Central memory CD8-positive, alpha-beta T cell (primary cell): Measurements from ENCODE around the gene REEP3.
"Not testable (repeated sequence)": the region's sequence is repeated elsewhere in the genome, so short reads cannot be mapped to it uniquely, and the experiment has no call there.

Source experiments
- ATAC-seq: fragments of 150-1000 bp; cut with Tn5 transposase; replicated peaks from 2 replicates; pipeline ENCODE4 v1.10.0; 2022; ENCODE audit warnings: mild to moderate bottlenecking, moderate FRiP score, moderate number of reproducible peaks; ENCODE audit not compliant: poor library complexity, severe bottlenecking; ENCODE audit errors: extremely low read depth
- DNase-seq, 2 donors: peaks; one replicate each; pipeline ENCODE4 v3.0.0; 2021; ENCODE audit warnings: low spot score in 2 of 2
- H3K27ac Mint-ChIP-seq: one replicate; pipeline ENCODE4 v1.8.0; 2022; ENCODE audit warnings: low read depth, mild to moderate bottlenecking, moderate library complexity, mixed read lengths
- H3K27me3 Mint-ChIP-seq: one replicate; pipeline ENCODE4 v1.8.0; 2022; ENCODE audit warnings: mixed read lengths
- H3K36me3 Mint-ChIP-seq: one replicate; pipeline ENCODE4 v1.8.0; 2022; ENCODE audit warnings: mild to moderate bottlenecking, moderate library complexity, mixed read lengths; ENCODE audit not compliant: insufficient read depth
- H3K4me1 Mint-ChIP-seq: one replicate; pipeline ENCODE4 v1.8.0; 2022; ENCODE audit warnings: mixed read lengths
- H3K4me3 Mint-ChIP-seq: one replicate; pipeline ENCODE4 v1.8.0; 2022; ENCODE audit warnings: mild to moderate bottlenecking, moderate library complexity, mixed read lengths
- H3K9me3 Mint-ChIP-seq: one replicate; pipeline ENCODE4 v1.8.0; 2022; ENCODE audit warnings: mixed read lengths

Gene REEP3

DNA sequence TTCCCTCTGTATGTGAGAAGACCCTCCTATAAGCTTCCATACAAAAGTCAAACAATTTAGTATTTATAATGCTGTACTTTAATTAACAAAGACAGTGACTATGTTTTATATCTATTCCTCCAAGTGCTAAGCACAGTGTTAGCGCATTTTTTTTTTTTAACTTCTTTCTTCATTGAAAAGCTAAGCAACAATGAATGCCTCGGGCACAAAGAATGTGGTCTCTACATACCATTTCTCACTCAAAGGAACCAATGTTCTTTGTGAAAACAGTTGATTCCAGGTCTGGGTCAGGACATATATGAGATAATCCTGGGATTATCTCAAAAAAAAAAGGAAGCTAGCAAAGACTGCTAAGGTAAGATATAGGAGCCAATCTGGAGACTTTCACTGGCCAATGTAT lies 26.2 kb upstream of the REEP3 start:
- no peak for ATAC-seq
- no peak for DNase-seq
- no peaks in the 10 kb centered on the region for H3K27me3 Mint-ChIP-seq
- no peak overlapping the region for H3K27ac Mint-ChIP-seq
- H3K36me3 Mint-ChIP-seq = peaks cover 8% of the 10 kb centered on the region
- no peak overlapping the region for H3K4me3 Mint-ChIP-seq
- H3K9me3 Mint-ChIP-seq = no peaks in the 10 kb centered on the region
- peaks cover 22% of the 10 kb centered on the region for H3K4me1 Mint-ChIP-seq

DNA sequence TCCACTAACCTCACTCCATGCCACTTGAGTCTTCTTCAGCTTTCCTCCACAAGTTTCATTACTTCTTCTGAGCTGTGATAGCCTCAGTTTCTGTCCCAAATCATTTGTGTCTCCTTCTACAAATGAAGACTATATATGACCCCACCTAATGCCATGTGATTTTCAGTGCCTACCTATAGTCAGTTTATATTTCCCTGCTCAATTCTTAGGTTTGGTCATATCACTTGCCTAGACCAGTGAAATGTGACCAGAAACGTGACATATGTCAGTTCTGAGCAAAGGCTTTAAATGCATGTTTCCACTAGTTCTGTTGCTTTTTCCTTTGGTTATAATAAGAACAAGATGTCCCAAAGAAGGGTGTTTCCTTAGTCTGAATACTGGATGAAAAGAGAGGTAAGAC lies 24.6 kb upstream of the REEP3 start:
- Mint-ChIP-seq H3K9me3 (no peaks in the 10 kb centered on the region), H3K27ac (no peak overlapping the region), H3K36me3 (peaks cover 6% of the 10 kb centered on the region), H3K27me3 (no peaks in the 10 kb centered on the region), H3K4me1 (peaks cover 19% of the 10 kb centered on the region), H3K4me3 (no peak overlapping the region)
- ATAC-seq (no peak), DNase-seq (no peak)

DNA sequence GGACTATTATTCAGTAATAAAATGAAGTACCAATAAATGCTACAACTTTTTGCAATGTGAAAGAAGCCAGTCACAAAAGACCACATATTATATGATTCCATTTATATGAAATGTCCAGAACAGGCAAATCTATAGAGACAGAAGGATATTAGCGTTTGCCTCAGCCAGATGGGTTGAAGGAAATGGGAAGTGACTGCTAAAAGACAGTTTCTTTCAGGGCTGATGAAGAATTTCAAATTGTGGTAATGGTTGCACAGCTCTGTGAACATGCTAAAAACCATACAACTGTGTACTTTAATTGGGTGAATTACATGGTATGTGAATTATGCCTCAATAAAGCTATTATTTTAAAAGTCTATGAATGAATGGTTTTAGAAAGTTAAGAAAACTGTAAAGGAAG lies 23.9 kb upstream of the REEP3 start:
- Mint-ChIP-seq H3K9me3 (no peaks in the 10 kb centered on the region), H3K4me1 (peaks cover 13% of the 10 kb centered on the region), H3K27me3 (no peaks in the 10 kb centered on the region), H3K4me3 (no peak overlapping the region), H3K27ac (no peak overlapping the region), H3K36me3 (peaks cover 6% of the 10 kb centered on the region)
- ATAC-seq (no peak), DNase-seq (no peak)

DNA sequence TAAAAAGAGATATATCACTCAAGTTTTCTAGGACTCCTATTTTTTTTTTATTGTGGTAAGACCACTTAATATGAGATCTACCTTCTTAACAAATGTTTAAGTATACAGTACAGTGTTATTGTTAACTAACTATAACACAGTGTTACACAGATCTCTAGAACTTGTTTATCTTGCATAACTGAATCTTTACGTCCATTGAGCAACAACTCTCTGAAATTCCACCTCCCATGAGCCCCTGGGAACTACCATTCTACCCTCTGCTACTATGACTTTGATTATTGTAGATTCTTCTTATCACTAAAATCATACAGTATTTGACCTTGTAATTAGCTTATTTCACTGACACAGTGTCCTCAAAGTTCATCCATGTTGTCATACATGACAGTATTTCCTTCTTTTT lies 22.5 kb upstream of the REEP3 start:
- no peak overlapping the region for H3K27ac Mint-ChIP-seq
- peaks cover 6% of the 10 kb centered on the region for H3K36me3 Mint-ChIP-seq
- DNase-seq = no peak
- H3K4me3 Mint-ChIP-seq = no peak overlapping the region
- no peaks in the 10 kb centered on the region for H3K27me3 Mint-ChIP-seq
- no peaks in the 10 kb centered on the region for H3K9me3 Mint-ChIP-seq
- peaks cover 17% of the 10 kb centered on the region for H3K4me1 Mint-ChIP-seq
- no peak for ATAC-seq

DNA sequence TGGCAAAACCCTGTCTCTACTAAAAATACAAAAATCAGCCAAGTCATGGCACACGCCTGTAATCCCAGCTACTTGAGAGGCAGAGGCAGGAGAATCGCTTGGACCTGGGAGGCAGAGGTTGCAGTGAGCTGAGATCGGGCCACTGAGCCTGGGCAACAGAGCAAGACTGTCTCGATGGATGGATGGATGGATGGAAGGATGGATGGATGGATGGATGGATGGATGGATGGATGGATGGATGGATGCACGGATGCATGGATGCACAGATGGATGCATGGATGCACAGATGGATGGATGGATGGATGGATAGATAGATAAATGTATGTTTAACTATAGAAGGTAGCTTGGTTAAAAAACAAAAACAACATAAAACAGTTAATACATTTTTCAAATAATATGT lies 20.6 kb upstream of the REEP3 start:
- not testable (repeated sequence) for H3K27me3 Mint-ChIP-seq, H3K4me3 Mint-ChIP-seq, H3K9me3 Mint-ChIP-seq, DNase-seq, ATAC-seq, H3K27ac Mint-ChIP-seq, H3K36me3 Mint-ChIP-seq
- H3K4me1 Mint-ChIP-seq = peaks cover 31% of the 10 kb centered on the region

DNA sequence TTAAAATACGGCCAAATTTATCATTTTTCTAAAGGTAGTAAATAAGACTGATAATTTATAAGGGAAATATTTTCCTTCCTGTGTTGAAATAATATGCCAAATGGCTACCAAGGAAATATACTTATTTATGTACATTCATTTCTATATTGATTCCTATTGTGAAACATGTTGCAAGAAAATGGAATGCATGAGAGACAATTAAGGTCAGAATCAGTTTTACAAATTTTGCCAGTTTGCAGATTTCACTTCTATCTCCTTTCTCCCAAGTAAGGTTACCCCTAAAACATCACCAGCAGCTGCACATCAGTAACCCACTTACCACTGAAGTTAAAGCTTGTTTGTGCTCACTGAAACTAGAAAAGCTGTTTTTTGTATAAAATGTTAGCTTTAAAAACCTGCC lies 19.2 kb upstream of the REEP3 start:
- ATAC-seq (no peak), DNase-seq (no peak)
- no peak overlapping the region for H3K27ac Mint-ChIP-seq
- no peaks in the 10 kb centered on the region for H3K9me3 Mint-ChIP-seq
- peaks cover 4% of the 10 kb centered on the region for H3K36me3 Mint-ChIP-seq
- H3K4me3 Mint-ChIP-seq = no peak overlapping the region
- peaks cover 24% of the 10 kb centered on the region for H3K4me1 Mint-ChIP-seq
- H3K27me3 Mint-ChIP-seq = no peaks in the 10 kb centered on the region

DNA sequence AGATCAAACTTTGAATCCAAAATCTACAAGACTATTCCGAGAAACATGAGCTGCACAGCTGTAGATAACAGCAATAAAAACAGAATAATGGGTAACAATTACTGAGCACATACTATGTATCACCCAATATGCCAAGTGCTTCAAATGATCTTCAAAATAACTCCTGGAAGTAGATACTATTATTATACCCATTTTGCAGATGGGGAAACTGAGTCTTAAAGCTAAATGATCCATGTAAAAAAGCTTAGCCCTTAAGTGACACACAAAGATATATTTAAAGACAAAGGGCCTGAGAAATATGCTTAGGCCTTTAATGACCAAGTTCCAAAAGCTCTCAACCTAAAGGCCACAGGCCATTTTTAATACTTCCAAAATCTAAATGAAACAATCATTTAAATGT lies 18.4 kb upstream of the REEP3 start:
- Mint-ChIP-seq H3K27ac (no peak overlapping the region), H3K27me3 (no peaks in the 10 kb centered on the region), H3K4me3 (no peak overlapping the region), H3K9me3 (no peaks in the 10 kb centered on the region), H3K36me3 (peaks cover 4% of the 10 kb centered on the region), H3K4me1 (peaks cover 23% of the 10 kb centered on the region)
- ATAC-seq (no peak), DNase-seq (no peak)

DNA sequence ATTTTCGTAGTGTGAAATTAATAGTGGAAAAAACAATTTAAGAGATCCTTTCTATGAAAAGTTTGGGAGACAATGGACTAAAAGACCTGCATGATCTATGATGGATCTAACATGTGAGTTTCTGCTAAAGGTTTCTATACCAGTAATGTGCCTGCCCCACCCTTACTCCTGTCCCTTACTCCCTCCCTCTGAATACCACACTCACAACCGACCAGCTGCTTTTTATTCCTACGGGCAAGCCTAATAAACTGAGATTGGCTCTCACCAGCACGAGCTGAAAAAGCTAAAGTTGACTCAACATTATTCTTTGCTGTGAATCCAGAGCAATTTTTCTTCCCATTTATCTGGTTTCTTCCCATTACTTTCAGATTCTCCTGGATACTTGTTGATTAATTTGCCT lies 17.8 kb upstream of the REEP3 start:
- Mint-ChIP-seq H3K4me3 (no peak overlapping the region), H3K4me1 (peaks cover 23% of the 10 kb centered on the region), H3K27ac (no peak overlapping the region), H3K36me3 (peaks cover 4% of the 10 kb centered on the region), H3K27me3 (no peaks in the 10 kb centered on the region), H3K9me3 (no peaks in the 10 kb centered on the region)
- no peak for DNase-seq
- ATAC-seq = no peak

DNA sequence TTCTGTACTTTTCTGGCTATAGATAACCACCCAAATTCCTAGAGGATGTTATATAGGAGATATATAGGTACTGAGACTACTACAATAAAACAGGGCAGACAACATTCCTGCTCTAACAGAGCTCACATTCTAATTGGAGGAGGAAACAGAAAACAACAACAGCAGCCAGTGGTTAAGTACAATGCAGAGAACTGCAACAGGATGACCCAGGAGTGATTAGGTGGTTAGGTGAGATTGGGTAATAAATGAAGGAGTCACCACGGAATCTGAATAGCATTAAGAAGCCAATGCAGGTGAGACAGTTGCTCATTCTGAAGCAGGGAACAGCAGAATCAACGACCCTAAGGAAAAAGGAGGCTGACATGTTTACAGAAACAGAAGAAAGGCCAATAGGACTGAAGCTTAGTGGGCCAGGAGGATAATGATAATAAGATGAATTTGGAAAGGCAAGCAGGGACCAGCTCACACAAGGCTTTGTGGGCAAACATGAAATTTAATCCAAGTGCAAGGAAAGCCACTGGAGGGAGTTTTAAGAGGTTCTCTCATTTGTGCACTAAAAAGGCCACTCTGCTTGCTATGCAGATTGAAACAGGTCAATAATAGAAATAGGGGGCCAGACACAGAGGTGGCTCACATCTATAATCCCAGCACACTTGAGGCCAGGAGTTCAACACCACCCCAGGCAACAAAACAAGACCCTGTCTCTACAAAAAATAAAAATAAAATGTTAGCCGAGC lies 16.9 kb upstream of the REEP3 start:
- Mint-ChIP-seq H3K27ac (no peak overlapping the region), H3K36me3 (peaks cover 3% of the 10 kb centered on the region), H3K4me3 (no peak overlapping the region), H3K27me3 (no peaks in the 10 kb centered on the region), H3K9me3 (no peaks in the 10 kb centered on the region), H3K4me1 (peaks cover 23% of the 10 kb centered on the region)
- ATAC-seq (no peak), DNase-seq (no peak)

DNA sequence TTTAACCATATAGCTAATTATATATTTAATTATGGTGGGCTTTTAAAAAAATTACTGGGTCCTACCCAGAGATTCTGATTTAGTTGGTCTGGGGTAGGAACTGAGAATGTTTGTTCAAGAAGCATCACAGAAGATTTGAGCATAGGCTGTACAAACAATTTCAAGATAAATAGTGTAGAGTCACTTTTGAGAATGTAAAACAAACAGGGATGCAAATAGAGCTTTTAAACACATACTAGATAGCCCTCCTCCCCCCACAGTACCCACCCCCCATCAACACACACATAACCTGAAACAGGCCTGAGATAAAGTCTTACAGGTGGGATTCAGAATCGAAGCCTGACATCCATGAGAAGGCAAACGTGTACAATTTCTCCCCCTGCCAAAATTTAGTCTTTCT lies 15.6 kb upstream of the REEP3 start:
- no peak overlapping the region for H3K4me3 Mint-ChIP-seq
- no peak for ATAC-seq
- DNase-seq = no peak
- H3K9me3 Mint-ChIP-seq = no peaks in the 10 kb centered on the region
- no peak overlapping the region for H3K27ac Mint-ChIP-seq
- no peaks in the 10 kb centered on the region for H3K27me3 Mint-ChIP-seq
- H3K36me3 Mint-ChIP-seq = no peaks in the 10 kb centered on the region
- H3K4me1 Mint-ChIP-seq = peaks cover 26% of the 10 kb centered on the region

DNA sequence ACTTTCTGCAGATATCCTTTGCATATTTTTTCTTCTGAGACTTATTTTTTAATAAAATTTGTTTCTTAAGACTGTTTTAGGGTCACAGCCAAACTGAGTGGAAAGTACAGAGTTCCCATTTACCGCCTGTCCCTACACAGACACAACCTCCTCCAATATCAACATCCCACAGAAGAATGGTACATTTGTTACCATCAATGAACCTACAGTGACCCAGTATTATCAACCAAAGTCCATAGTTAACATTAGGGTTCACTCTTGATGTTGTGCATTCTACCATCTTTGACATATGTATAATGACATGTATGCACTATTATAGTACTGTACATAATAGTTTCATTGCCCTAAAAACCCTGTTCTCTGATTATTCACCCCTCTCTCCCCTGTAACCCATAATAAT lies 14.6 kb upstream of the REEP3 start:
- H3K36me3 Mint-ChIP-seq = no peaks in the 10 kb centered on the region
- H3K4me3 Mint-ChIP-seq = no peak overlapping the region
- no peaks in the 10 kb centered on the region for H3K9me3 Mint-ChIP-seq
- H3K27me3 Mint-ChIP-seq = no peaks in the 10 kb centered on the region
- no peak for DNase-seq
- H3K27ac Mint-ChIP-seq = no peak overlapping the region
- no peak for ATAC-seq
- H3K4me1 Mint-ChIP-seq = peaks cover 30% of the 10 kb centered on the region

DNA sequence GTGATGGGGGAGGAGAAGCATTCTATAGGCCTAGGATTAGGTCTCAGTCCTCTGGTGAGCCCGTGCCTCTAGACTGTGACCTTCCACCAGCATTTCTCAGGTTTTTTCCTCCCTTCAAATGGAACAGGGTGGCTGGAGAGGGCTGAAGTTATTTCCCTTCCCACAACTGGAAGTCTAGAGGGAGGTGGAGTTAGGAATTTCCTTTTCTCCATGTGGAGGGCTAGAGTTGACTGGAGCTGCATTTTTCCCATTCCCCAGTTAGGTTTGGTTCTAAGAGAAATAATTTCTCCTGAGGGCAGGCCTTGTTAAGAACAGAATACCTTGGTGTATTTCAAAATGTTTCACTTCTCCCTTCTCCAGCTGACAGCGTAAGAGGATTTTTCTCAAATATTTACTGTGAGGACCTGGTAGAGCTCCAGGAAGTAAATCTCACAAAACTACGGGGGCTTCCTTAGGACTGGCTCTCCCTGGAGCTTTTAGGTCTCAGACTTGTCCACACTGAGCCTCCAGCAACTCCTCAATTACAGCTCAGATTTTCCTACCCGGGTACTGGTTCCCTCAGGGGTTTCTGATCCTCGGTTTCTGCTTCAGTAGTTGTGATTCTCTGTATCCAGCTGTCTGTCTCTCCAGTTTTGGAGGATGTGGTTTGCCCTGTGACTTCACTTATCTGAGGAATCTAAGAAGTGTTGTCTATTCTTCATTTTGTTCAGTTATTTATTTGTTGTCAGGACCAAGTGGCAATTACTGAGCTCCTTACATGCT lies 6.0 kb upstream of the REEP3 start:
- DNase-seq (no peak), ATAC-seq (no peak)
- Mint-ChIP-seq H3K27me3 (no peaks in the 10 kb centered on the region), H3K36me3 (peaks cover 9% of the 10 kb centered on the region), H3K4me1 (peaks cover 56% of the 10 kb centered on the region), H3K27ac (no peak overlapping the region), H3K4me3 (no peak overlapping the region), H3K9me3 (no peaks in the 10 kb centered on the region)

DNA sequence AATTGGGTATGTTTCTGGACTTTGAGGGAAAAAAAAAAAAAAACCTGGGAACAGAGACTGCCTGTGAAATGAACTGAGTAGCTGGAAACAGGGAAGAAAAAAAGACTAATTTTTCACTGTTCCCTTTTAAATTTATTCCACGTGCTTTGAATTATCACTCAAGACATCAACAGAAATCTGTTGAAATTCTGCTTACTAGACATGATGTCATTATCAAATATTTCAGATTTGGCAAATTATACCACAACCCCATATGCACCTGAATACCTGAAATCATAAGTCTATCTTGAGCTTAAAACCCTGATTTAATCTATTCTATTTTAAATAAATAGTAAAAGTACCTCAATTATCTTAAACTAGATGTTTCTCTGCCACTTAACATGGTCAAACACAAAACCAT lies 5.0 kb upstream of the REEP3 start:
- no peak for ATAC-seq
- Mint-ChIP-seq H3K4me1 (peaks cover 49% of the 10 kb centered on the region), H3K36me3 (peaks cover 12% of the 10 kb centered on the region), H3K27me3 (no peaks in the 10 kb centered on the region), H3K4me3 (no peak overlapping the region), H3K27ac (no peak overlapping the region), H3K9me3 (no peaks in the 10 kb centered on the region)
- DNase-seq = no peak
